ENCODE measurements around the gene AIRE.

- no peak for TF ChIP-seq POLR2A (IDR thresholded peaks at IDR 0.05; ENCODE audit: low read length)
- no peak for TF ChIP-seq GATA1 (IDR thresholded peaks at IDR 0.05; ENCODE audit: low read depth, low read length)
Observed at GRCh38 chr21:44304011-44304616, 18.4 kb downstream of the AIRE start.
